ENCODE results near the gene MSI2.

Gene MSI2

GRCh38 chr17:57408071-57408811 is 151.9 kb downstream of the MSI2 start:
- no peak for DNase-seq (ENCODE audit: low read depth in 3 of 3, low spot score in 1 of 3)

DNA sequence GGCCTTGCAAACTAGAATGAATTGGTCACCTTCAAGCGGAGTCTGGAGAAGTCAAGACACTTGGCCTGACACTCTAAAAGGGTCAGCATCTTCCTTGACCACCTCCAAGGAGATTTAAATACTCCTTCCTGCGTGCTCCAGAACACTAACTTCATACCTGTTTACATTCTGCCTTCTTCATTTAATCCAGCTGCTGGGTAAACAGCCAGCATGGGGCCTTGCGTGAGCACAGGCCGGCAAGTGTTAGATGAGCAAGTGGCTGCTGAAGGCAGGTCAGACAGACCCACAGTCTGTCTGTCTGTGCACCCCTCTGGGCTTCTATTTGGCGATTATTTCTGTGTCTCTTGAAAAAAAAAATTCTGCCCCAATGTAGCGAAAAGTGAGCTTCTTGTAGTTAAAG is 153.8 kb downstream of the MSI2 start:
- DNase-seq (ENCODE audit: low read depth in 3 of 3, low spot score in 1 of 3), result no peak

- DNase-seq (ENCODE audit: low read depth in 3 of 3, low spot score in 1 of 3), result no peak
Observed at GRCh38 chr17:57412520-57413096, 156.3 kb downstream of the MSI2 start.

- no peak for DNase-seq (ENCODE audit: low read depth in 3 of 3, low spot score in 1 of 3)
Observed at GRCh38 chr17:57413848-57414651, 157.7 kb downstream of the MSI2 start.

DNA sequence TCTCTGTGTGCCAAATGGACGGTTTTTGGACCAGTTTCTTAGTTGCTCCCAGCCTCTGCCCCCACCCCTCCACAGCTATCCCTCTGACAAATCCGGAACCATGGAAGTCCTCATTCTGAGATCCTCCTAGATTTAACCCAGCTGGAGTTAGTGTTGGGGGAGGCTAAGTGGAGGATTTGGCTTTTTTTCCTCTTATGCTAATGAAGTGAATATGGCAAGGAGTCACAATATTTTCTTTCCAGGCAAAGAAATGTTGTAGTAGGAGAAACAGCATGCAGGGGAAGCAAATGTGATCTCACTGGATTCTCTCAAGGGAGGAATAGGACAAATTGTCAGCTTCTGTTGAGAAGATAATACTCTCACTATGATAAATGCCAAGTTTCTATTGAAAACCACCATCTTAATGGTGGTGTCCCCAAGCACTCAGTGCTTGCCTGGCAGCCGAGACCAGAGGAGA is 159.5 kb downstream of the MSI2 start:
- DNase-seq (ENCODE audit: low read depth in 3 of 3, low spot score in 1 of 3), result no peak

DNA sequence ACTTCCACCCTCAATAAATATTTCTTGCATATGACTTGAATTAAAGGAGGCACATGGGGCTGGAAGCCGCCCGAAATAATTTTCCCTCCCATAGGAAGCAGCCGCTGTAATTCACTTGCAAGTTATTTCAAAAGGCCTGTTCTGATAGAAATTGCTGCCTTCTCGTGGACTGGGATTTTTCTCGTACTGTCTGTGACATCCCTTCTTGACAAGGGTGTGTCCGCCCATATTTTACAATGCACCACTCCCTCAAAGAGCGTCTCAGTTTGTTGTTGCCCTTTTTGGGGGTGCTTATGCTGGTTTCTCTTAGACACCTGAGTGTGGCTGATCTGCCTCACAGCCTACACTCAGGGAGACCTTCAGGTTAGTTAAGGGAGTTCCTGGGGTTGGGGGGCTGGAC is 160.0 kb downstream of the MSI2 start:
- DNase-seq (ENCODE audit: low read depth in 3 of 3, low spot score in 1 of 3), result no peak

DNA sequence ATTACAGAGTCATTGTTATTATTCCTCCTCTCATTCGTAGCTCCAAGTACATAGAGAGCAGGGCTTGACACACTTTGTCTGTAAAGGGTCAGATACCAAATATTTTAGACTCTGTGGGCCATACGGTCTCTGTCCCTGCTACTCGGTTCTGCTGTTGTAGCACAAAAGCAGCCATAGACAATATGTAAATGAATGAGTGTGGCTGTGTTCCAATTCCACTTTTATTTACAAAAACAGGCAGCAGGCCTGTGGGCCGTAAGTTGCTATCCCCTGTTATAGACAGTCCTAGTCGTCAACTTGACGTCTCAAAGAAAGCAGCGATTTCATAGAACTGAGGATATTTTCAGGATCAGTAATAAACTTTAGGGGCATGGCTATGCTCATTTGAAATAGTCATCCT is 161.6 kb downstream of the MSI2 start:
- DNase-seq (ENCODE audit: low read depth in 3 of 3, low spot score in 1 of 3), result no peak

DNA sequence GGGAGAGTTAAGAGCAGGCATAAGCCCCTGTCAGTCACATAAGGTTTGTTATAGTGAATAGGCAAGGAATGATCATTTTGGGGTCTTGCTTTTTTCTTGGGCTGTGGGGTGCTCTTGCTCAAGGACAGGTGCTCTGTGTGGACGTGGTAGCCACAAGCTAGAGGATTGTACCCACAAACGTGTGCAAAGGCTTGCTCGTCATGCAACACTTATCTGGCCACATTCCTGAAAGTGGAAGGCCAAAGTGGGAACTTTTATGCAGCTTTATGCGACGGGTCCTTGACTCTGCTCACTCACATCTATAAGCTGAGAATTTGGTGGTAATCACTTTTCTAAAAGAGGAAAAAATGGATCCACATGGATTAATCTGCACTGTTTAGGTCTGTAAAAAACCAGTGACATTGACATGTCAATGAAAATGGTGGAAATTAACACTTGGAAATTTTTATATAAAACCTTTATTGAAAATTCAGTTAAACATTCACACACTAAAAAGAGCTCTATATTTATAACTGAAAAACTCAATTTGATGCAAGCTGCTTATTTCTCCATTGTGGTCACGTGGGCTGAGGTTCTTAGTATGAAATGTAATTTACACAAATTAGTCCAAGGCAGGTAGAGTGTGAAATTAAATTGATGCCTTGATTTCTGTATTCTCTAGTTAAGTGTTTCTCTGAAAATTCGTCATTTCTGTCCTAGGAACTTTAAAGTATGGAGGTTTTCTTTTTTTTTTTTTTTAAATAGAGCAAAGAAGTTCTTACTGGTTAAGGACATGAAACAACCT is 162.3 kb downstream of the MSI2 start:
- no peak for DNase-seq (ENCODE audit: low read depth in 3 of 3, low spot score in 1 of 3)

- no peak for DNase-seq (ENCODE audit: low read depth in 3 of 3, low spot score in 1 of 3)
Observed at GRCh38 chr17:57419940-57420550, 163.7 kb downstream of the MSI2 start.

DNA sequence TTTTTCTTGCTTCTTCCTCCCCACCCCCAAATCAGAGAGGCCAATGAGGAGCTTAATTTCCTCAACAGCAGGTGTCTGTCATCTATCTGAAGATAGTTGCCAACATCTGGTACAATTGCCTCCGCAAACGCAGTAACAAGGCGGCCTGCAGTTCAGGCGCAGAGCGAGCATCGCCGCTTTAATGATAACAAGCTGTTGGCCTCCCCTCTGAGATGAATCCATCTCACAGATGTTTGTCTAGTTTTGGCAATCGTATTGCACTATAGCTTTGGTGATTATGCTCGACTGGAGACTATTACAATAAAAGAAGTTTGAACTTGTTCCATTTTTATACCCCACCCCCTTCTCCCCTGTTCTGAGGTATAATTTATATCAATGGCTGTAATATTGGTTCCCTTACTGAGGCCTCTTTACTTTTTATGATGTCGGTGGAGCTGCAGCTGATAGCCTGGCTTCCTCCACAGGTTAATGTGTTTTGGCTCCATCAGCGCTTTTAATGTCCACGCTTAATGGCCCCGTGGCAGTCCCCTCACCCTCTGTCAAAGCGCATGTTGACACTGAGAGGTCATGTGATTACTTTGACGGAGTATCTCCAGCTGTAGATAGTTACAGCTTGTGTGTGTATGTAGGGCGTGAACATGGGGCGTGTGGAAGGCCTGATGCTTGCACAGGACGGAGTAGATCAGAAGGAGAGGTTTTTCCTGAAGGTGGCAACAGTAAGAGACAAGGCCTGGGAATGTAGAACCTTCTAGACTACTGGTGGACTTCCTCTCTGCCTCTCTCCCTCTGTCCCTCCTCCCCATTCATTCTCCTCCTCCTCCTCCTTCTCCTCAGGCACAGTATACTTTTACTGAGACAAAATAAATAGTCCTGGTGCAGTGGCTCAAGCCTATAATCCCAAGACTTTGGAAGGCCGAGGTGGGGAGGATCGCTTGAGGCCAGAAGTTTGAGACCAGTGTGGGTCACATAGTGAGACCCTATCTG is 164.7 kb downstream of the MSI2 start:
- no peak for DNase-seq (ENCODE audit: low read depth in 3 of 3, low spot score in 1 of 3)

DNA sequence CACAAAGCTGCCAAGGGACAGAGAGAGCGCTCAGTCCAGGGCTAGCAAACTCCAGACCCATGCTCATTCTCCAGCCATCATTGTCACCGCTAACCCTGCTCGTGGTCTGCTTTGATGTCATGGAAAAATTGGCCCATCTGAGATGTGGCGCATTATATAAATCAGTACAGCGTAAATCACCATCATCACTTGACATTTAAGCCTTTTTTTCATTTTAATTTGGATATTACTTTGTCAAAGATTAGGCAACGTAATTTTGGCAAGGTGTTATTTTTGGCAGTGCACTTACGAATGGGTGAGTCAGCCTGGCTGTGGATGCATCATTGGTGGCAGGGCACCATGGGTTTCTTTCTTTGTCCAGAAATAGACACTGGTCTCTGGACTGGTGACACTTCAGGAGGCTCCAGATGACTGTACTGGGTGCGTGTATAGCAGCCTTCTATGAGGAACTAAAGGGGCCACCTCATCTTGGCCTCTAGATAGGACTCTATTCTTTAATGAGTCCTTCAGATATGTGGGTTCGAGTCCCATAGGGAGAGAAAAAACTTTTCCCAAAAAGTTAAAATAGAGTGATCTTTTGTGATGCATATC is 166.3 kb downstream of the MSI2 start:
- no peak for DNase-seq (ENCODE audit: low read depth in 3 of 3, low spot score in 1 of 3)

DNA sequence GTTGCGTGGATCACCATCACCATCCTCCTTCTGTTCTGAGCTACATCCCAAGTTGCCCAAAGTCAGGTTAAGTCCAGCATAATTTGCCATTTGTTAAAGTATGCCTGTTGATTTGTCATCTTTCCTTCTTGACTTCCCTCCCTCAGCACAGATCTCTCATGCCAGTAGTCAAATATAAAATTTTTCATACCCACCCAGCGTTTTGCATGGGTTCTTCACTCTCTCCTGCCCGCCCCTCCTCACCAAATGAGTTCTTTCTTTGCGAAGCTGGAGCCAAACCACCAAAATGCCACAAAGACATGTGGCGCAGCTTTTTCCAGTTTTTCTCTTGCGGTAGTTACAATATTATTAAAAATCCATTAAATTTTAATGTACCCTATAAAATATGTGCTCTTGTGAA is 167.2 kb downstream of the MSI2 start:
- no peak for DNase-seq (ENCODE audit: low read depth in 3 of 3, low spot score in 1 of 3)

DNA sequence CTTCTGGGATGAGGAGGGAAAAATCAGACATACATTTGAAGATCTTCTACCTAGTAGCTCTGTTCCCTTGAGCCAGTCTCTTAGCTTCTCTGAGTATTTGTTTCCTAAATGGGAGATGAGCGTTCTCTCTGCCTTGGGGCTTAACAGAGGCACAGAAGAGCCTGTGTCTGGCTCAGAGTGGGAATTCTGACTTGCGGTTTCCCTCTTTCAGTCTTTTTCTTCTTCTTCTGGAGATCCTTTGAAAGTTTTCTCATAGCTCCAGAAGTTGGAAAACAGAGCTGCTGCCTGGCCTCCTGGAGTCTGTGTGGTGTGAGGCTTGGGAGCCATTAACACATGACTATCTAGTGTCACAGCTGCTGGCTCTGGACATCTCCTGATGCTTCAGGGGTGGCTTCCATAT is 167.9 kb downstream of the MSI2 start:
- no peak for DNase-seq (ENCODE audit: low read depth in 3 of 3, low spot score in 1 of 3)

- no peak for DNase-seq (ENCODE audit: low read depth in 3 of 3, low spot score in 1 of 3)
Observed at GRCh38 chr17:57424777-57425188, 168.5 kb downstream of the MSI2 start.

GRCh38 chr17:57425431-57425830 is 169.1 kb downstream of the MSI2 start:
- DNase-seq (ENCODE audit: low read depth in 3 of 3, low spot score in 1 of 3), result no peak

GRCh38 chr17:57425903-57426880 is 169.9 kb downstream of the MSI2 start:
- no peak for DNase-seq (ENCODE audit: low read depth in 3 of 3, low spot score in 1 of 3)

DNA sequence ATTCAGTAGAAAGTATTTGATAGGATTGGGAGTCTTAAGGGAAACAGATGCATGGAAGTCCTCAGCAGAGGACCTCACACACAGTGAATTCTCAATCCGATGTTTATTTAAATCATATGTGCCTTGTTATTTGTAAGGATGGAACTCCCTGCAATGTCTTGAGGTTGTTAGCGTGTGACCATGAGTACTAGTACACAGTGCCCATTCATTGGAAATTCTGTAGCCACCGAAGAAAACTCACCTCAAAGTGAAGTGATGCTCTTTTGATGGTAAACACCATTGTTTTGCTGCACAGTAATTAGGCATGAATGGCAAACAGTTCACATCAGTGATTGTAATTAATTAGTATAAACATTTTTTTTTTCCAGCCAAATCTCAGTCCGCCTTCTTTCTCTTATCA is 173.6 kb downstream of the MSI2 start:
- no peak for DNase-seq (ENCODE audit: low read depth in 3 of 3, low spot score in 1 of 3)

DNA sequence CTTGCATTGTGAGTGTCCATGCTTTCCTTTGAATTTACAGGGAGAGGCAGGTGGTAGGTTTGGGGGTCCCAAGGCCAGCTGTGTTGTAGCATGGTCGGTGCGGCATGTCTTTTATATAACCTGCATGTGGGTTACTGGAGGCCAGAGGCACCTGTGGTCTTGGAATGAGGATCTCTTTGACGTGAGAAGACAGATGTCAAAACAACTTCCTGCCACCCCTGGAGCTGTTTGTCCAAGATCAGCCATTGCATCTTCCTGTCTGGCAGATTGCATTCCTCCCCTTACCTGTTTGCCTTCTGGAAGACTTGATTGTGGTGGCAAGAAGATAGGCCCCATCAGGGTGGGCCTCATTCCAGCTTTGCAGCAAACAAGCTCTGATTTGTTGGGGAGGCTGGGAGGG is 175.1 kb downstream of the MSI2 start:
- DNase-seq (ENCODE audit: low read depth in 3 of 3, low spot score in 1 of 3), result no peak

Measured in stimulated activated CD4-positive, alpha-beta T cell treated with anti-CD3 and anti-CD28 coated beads, TNF-alpha, amount 100 ng/mL, for 1 hour (primary cell).